ENCODE measurements around the gene OR2AK2.

OR2AK2 gene

DNA sequence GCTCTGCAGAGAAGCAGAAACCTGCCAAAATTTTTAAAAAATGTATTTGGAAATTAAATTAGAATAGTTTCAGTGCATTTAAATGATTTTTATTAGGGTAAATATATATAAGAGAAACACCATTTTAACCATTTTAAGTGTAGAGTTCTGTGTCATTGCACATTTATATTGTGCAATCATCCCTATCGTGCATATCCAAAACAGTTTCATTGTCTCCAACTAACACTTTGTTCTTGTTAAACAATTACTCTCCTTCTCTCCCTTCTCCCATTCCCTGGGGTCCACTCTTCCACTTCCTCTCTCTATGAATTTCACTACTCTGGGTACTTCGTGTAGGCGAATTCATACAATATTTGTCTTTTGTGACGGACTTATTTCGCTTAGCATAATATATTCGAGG, 22.4 kb upstream of the OR2AK2 start:
- Histone ChIP-seq H3K9ac (ENCODE audit: insufficient read length, low read depth) (no peak overlapping the region), H3K9me3 (ENCODE audit: insufficient read depth, low read length) (no peaks in the 10 kb centered on the region), H3K4me1 (ENCODE audit: insufficient read depth, insufficient read length) (no peaks in the 10 kb centered on the region), H3K4me3 (ENCODE audit: insufficient read length, low read depth) (no peak overlapping the region), H3K27me3 (ENCODE audit: insufficient read depth, insufficient read length) (no peaks in the 10 kb centered on the region), H3K36me3 (ENCODE audit: insufficient read depth, insufficient read length, low read length) (no peaks in the 10 kb centered on the region)
- no peak for TF ChIP-seq SUZ12 (IDR thresholded peaks at IDR 0.05; ENCODE audit: extremely low read depth, insufficient read depth, insufficient read length)
- no peak for TF ChIP-seq YY1 (IDR thresholded peaks at IDR 0.05; ENCODE audit: insufficient read depth, insufficient read length)
- TF ChIP-seq ZNF274 (IDR thresholded peaks at IDR 0.05; ENCODE audit: low read depth, low read length) = no peak
- no peak for DNase-seq (ENCODE audit: low read depth, low spot score)

DNA sequence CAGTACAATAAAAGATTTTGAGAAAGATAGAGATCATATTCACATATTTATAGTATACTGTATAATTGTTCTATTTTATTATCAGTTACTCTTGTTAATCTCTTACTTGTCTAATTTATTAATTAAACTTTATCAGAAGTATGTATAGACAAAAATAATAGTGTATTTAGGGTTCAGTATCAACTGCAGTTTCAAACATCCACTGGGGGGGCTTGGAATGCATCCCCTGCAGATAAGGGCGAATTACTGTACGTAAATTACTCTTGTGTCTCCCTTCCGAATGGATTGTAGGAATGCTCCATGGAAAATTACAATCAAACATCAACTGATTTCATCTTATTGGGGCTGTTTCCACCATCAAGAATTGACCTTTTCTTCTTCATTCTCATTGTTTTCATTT, 16.5 kb upstream of the OR2AK2 start, which contains the start of gene OR2L8:
OR2L8 (plus strand) TSS at position 301 of the 400 bp plus-strand sequence; CDS start at position 301, 0 bp downstream.
- H3K36me3 ChIP-seq (ENCODE audit: insufficient read depth, insufficient read length, low read length) = no peaks in the 10 kb centered on the region
- TF ChIP-seq YY1 (IDR thresholded peaks at IDR 0.05; ENCODE audit: insufficient read depth, insufficient read length) (no peak), ZNF274 (IDR thresholded peaks at IDR 0.05; ENCODE audit: low read depth, low read length) (no peak), SUZ12 (IDR thresholded peaks at IDR 0.05; ENCODE audit: extremely low read depth, insufficient read depth, insufficient read length) (no peak)
- no peak for DNase-seq (ENCODE audit: low read depth, low spot score)
- H3K4me1 ChIP-seq (ENCODE audit: insufficient read depth, insufficient read length) = no peaks in the 10 kb centered on the region
- no peaks in the 10 kb centered on the region for H3K27me3 ChIP-seq (ENCODE audit: insufficient read depth, insufficient read length)
- no peak within 1 kb of the TSS for H3K9ac ChIP-seq (ENCODE audit: insufficient read length, low read depth)
- H3K9me3 ChIP-seq (ENCODE audit: insufficient read depth, low read length) = no peaks in the 10 kb centered on the region
- no peak within 1 kb of the TSS for H3K4me3 ChIP-seq (ENCODE audit: insufficient read length, low read depth)

DNA sequence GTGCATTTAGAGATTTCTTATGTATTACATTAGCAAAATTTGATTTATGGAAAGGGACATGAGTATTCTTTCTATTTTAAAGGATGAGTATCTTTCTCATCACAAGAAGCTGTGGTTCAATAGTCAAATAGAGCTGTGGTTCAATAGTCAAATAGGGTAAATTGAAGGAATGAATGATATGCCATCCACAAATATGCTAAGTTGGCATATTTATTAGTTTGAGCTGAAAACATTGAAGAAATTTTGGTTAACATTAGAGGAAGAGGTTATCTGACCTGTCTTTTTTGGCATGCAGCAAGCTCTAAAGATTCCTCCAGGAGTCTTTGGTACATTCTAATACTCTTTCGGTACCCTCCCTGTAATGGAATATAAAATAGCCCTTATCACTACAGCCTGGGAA, 11.6 kb upstream of the OR2AK2 start:
- Histone ChIP-seq H3K9me3 (ENCODE audit: insufficient read depth, low read length) (no peaks in the 10 kb centered on the region), H3K4me3 (ENCODE audit: insufficient read length, low read depth) (no peak overlapping the region), H3K36me3 (ENCODE audit: insufficient read depth, insufficient read length, low read length) (no peaks in the 10 kb centered on the region), H3K27me3 (ENCODE audit: insufficient read depth, insufficient read length) (no peaks in the 10 kb centered on the region), H3K9ac (ENCODE audit: insufficient read length, low read depth) (no peak overlapping the region), H3K4me1 (ENCODE audit: insufficient read depth, insufficient read length) (no peaks in the 10 kb centered on the region)
- no peak for DNase-seq (ENCODE audit: low read depth, low spot score)
- TF ChIP-seq ZNF274 (IDR thresholded peaks at IDR 0.05; ENCODE audit: low read depth, low read length) (no peak), SUZ12 (IDR thresholded peaks at IDR 0.05; ENCODE audit: extremely low read depth, insufficient read depth, insufficient read length) (no peak), YY1 (IDR thresholded peaks at IDR 0.05; ENCODE audit: insufficient read depth, insufficient read length) (no peak)

DNA sequence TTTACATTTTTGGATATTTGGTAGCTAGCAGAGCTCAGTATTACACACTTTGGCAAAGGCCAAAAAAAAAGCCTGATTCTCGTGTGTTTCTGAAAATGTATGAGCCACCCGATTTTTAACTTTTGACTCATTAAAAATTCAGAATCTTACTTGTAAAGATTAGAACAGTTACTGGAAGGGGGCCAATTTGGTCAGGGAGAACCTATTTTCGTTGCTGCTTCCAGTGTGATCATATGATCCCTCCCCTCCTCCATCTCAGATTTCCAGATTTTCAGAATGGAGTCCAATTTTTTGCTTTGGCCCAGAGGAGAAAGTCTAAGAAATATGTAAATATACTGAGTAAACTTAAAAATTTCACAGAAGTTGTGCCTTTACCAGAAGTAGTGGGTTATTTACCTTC, 3.2 kb upstream of the OR2AK2 start:
- no peak for TF ChIP-seq YY1 (IDR thresholded peaks at IDR 0.05; ENCODE audit: insufficient read depth, insufficient read length)
- Histone ChIP-seq H3K9ac (ENCODE audit: insufficient read length, low read depth) (no peak overlapping the region), H3K4me3 (ENCODE audit: insufficient read length, low read depth) (no peak overlapping the region), H3K9me3 (ENCODE audit: insufficient read depth, low read length) (no peaks in the 10 kb centered on the region), H3K27me3 (ENCODE audit: insufficient read depth, insufficient read length) (no peaks in the 10 kb centered on the region), H3K4me1 (ENCODE audit: insufficient read depth, insufficient read length) (no peaks in the 10 kb centered on the region), H3K36me3 (ENCODE audit: insufficient read depth, insufficient read length, low read length) (no peaks in the 10 kb centered on the region)
- no peak for DNase-seq (ENCODE audit: low read depth, low spot score)

DNA sequence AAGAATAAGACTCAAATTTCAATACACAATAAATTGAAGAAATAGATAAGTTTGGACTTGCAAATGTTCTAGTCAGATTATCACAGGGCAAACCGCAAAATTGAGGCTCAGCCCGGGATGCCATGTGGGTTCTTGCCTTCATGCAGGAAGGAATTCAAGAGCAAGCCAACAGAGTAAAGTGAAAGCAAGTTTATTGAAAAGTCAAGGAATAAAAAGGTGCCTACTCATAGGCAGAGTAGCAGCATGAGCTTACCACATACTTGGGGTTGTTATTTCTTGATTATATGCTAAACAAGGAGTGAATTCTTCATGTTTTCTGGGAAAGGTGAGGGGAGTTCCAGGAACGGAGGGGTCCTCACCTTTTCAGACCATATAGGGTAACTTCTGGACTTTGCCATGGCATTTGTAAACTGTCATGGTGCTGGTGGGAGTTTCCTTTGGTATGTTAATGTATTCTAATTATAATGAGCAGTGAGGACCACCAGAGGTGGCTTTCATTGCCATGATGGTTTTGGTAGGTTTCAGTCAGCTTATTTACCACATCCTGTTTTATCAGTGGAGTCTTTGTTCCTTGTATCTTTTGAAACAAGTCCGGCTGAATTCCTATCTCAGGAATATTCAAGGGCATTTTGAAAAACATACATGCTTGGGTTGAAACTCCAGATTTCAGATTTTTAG, 2.0 kb upstream of the OR2AK2 start:
- Histone ChIP-seq H3K4me3 (ENCODE audit: insufficient read length, low read depth) (no peak overlapping the region), H3K36me3 (ENCODE audit: insufficient read depth, insufficient read length, low read length) (no peaks in the 10 kb centered on the region), H3K27me3 (ENCODE audit: insufficient read depth, insufficient read length) (no peaks in the 10 kb centered on the region), H3K9ac (ENCODE audit: insufficient read length, low read depth) (no peak overlapping the region), H3K9me3 (ENCODE audit: insufficient read depth, low read length) (no peaks in the 10 kb centered on the region), H3K4me1 (ENCODE audit: insufficient read depth, insufficient read length) (no peaks in the 10 kb centered on the region)
- TF ChIP-seq SUZ12 (IDR thresholded peaks at IDR 0.05; ENCODE audit: extremely low read depth, insufficient read depth, insufficient read length) = no peak
- TF ChIP-seq ZNF274 (IDR thresholded peaks at IDR 0.05; ENCODE audit: low read depth, low read length) = no peak
- TF ChIP-seq YY1 (IDR thresholded peaks at IDR 0.05; ENCODE audit: insufficient read depth, insufficient read length) = no peak
- no peak for DNase-seq (ENCODE audit: low read depth, low spot score)

DNA sequence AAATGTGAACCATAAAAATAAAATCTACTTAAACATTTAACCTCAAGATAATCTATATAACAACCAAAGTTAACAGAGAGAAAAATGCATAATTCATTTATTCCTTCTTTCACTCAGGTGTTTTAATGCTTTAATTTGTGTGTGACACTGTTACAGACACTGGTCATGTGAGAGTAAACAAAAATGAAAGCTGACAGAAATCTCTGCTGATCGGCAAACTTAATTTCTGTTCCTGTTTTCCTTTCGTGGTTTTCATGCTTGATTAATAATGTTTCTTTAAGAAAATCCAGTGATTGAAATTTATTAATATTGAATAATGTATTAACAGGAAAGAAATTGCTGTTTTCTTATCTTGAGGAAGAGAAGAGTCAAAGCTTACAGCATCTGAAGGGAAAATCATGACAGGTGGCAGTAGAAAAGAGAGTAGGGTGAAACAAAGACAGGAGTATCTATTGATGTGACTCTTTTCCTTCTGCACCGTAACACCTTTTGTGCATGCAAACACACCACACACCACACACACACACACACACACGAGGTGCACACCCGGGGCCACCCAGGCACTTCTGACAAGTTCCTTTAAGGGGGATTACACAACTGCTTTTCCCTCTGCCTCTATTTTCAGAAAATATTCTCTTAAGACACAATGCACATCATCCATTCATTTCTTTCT, 1.6 kb downstream of the OR2AK2 start:
- TF ChIP-seq YY1 (IDR thresholded peaks at IDR 0.05; ENCODE audit: insufficient read depth, insufficient read length) = no peak
- no peak for TF ChIP-seq ZNF274 (IDR thresholded peaks at IDR 0.05; ENCODE audit: low read depth, low read length)
- no peak for TF ChIP-seq SUZ12 (IDR thresholded peaks at IDR 0.05; ENCODE audit: extremely low read depth, insufficient read depth, insufficient read length)
- H3K4me3 ChIP-seq (ENCODE audit: insufficient read length, low read depth) = no peak overlapping the region
- H3K9ac ChIP-seq (ENCODE audit: insufficient read length, low read depth) = no peak overlapping the region
- H3K4me1 ChIP-seq (ENCODE audit: insufficient read depth, insufficient read length) = no peaks in the 10 kb centered on the region
- no peaks in the 10 kb centered on the region for H3K36me3 ChIP-seq (ENCODE audit: insufficient read depth, insufficient read length, low read length)
- H3K9me3 ChIP-seq (ENCODE audit: insufficient read depth, low read length) = no peaks in the 10 kb centered on the region
- H3K27me3 ChIP-seq (ENCODE audit: insufficient read depth, insufficient read length) = no peaks in the 10 kb centered on the region
- no peak for DNase-seq (ENCODE audit: low read depth, low spot score)

DNA sequence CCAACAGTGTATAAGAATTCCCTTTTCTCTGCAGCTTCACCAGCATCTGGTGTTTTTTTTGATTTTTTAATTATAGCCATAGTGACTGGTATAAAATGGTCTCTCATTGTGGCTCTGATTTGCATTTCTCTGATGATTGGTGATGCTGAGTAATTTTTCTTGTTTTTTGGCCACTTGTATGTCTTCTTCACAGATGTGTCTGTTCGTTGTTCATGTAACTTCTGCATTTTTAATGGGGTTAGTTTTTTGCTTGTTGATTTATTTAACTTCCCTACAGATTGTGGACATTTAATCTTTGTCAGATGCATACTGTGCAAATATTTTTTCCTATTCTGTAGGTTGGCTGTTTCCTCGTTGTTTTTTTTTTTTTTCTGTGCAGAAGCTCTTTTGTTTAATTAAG, 28.0 kb downstream of the OR2AK2 start:
- Histone ChIP-seq H3K36me3 (ENCODE audit: insufficient read depth, insufficient read length, low read length) (no peaks in the 10 kb centered on the region), H3K9ac (ENCODE audit: insufficient read length, low read depth) (no peak overlapping the region), H3K4me3 (ENCODE audit: insufficient read length, low read depth) (no peak overlapping the region), H3K4me1 (ENCODE audit: insufficient read depth, insufficient read length) (no peaks in the 10 kb centered on the region), H3K27me3 (ENCODE audit: insufficient read depth, insufficient read length) (no peaks in the 10 kb centered on the region), H3K9me3 (ENCODE audit: insufficient read depth, low read length) (no peaks in the 10 kb centered on the region)
- no peak for DNase-seq (ENCODE audit: low read depth, low spot score)
- TF ChIP-seq YY1 (IDR thresholded peaks at IDR 0.05; ENCODE audit: insufficient read depth, insufficient read length) (no peak), ZNF274 (IDR thresholded peaks at IDR 0.05; ENCODE audit: low read depth, low read length) (no peak), SUZ12 (IDR thresholded peaks at IDR 0.05; ENCODE audit: extremely low read depth, insufficient read depth, insufficient read length) (no peak)

Data from NT2/D1 (cell line).